ENCODE data around the gene DMXL2.
"Not testable (repeated sequence)": the region's sequence is repeated elsewhere in the genome, so short reads cannot be mapped to it uniquely, and the experiment has no call there.

DMXL2 gene

GRCh38 chr15:51568939-51569784 lies 53.4 kb downstream of the DMXL2 start:
- DNase-seq, result not testable (repeated sequence)

GRCh38 chr15:51561271-51561670 lies 61.3 kb downstream of the DMXL2 start:
- DNase-seq, result no peak

DNA sequence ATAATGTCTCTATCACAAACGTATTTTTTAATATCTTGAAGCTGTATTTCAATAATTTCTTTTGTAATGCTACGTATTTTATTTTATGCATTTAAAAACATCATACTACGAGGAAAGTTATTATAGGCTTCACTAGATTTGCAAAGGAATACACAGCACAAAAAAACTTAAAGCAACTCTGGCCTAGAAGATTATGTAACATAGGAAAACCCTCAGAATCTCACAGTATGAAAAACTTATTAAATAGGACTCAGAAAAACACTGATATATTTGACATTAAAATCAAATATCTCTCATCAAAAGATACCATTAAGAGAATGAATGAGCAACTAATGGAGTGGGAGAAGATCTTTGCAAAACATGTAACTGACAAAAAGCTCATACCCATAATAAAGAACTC lies 63.7 kb downstream of the DMXL2 start:
- no peak for DNase-seq

DNA sequence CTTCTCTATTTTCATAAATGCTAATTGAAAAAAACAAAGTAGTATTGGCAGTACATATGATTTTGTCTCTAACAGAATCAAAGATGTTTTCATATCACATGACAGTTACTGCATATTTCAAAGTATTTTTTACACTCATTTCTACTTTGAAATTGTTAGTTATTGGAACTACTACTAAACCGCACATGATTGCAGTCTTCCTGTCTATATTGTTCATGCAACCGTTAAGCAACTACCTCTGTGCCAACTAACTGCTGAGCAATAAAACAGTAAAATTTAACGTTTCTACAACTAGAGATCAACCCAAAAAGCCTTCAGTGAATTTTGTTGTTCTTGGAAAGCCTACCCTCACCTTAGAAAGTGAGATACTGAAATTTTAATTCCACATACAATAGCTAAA lies 64.2 kb downstream of the DMXL2 start:
- no peak for DNase-seq

DNA sequence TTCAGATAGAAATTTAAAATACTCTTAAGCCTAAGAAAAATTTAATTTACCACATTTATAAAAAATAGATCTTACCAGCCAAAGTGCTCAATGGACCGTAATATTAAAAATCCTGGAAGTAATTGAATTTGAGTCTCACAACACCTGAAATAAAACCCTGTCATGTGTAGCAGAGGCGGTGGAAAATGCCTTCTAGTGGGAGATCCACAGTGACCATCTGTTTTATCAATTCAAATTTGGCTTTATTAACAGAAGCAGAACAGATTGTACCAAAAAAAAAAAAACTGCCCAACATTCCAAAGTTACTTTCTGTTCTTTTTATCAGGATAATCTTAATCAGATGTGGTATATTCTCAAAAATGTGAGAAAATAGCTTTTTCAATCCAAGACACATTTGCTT lies 71.7 kb downstream of the DMXL2 start:
- DNase-seq, result no peak

GRCh38 chr15:51547656-51548055 lies 74.9 kb downstream of the DMXL2 start:
- no peak for DNase-seq

DNA sequence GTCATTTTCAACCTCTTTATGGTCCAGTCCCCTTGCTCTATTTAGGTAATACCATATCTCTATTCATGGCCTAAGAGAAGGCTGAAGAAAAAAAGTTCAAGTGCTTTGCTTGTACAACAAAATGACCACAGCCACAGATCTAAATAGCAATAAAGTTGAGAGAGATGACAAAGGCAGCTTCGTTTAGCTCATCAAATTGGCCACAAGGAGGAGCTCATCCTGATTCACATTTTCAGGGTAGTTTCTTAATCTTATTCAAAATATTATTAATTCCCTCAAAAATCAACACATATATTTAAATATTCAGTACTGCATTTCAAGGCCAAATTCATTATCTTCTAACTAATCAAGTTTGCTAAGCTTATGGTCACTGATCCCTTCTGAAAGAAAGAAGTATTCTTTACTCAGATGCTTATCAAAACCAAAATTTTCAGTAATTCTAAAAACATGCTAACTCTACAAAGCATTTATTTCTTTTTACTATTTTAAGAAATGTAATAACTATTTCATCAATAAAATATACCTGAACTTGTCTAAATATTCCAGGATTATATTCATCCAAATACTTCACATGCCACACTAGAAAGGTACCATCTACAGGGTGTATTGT lies 85.5 kb downstream of the DMXL2 start:
- peak; percentile 19 to 52 for DNase-seq

DNA sequence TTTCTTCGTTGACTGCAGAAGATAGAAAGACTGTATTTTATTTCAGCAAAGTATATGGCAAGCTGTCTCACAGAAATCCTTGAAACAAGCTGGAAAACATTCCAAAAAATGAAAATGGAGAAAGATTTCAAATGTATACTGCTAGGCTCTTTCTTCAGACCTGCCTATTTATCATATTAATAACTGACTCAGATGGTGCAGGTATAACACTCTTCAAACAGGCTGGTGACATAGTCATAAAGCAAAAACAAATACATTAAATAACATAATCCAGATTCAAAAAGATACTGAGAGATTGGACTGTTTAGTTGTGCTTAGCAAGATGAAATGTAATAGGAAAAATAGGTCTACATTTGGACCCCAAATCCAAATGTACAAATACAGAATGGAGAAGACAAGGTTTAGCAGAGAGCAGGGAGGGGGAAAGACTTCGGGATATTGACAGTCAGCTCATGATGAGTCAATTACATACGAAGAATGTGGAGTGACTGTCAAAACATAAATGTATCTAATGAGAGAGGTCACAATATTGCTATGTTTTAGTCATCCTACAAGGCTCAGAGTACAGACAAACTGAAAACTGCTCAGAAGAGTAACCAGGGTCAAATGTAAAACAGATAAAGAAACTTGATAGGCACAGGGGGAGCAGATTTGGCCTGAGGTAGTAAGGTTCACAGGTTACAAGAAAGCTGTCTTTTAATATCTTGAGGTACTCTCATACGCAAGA lies 88.7 kb downstream of the DMXL2 start:
- DNase-seq, result no peak

DNA sequence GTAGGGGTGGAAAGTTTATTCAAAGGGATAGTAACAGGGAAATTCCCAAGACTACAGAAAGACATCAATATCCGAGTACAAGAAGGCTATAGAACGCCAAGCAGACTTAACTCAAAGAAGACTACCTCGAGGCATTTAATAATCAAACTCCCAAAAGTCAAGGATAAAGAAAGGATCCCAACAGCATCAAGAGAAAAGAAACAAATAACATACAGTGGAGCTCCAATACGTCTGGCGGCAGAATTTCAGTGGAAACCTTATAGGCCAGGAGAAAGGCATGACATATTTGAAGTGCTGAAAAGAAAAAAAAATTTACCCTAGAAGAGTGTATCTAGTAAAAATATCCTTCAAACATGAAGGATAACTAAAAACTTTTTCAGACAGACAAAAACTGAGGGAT lies 95.6 kb downstream of the DMXL2 start:
- no peak for DNase-seq

DNA sequence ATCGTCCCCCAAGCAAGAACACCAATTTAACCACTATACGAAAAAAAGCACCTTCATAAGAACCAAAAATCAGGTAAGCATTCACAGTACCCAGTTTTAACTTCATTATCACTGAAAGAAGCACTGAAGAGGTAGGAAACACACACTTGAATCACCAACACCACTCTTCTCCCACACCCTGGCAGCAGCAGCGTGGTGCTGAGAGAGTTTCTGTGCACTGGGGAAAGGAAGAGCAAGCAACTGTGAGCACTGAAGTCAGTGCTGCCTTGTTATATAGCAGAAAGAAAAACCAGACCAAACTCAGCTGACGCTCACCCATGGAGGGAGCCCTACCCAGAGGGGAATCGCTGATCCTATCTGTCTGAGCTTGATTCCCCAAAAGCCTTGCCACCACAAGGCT lies 98.2 kb downstream of the DMXL2 start:
- no peak for DNase-seq

DNA sequence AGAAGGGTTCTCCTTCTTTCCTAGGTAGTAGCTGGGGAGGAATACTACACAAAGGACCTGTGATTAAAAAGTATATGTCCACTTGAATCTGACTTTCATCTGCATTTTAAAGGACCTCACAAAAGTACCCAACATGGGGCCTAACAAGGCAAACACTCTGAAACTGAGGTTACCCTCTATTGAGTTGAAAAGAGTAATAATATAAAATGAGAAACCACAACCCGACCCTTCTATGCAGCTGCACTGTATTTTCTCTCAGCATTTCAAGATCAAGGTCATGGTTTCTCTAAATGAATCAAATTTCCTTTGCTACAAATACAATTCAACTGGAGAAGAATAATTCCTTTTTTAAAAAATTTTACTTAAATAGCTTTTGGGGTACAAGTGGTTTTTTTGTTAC lies 106.3 kb downstream of the DMXL2 start:
- DNase-seq, result no peak

DNA sequence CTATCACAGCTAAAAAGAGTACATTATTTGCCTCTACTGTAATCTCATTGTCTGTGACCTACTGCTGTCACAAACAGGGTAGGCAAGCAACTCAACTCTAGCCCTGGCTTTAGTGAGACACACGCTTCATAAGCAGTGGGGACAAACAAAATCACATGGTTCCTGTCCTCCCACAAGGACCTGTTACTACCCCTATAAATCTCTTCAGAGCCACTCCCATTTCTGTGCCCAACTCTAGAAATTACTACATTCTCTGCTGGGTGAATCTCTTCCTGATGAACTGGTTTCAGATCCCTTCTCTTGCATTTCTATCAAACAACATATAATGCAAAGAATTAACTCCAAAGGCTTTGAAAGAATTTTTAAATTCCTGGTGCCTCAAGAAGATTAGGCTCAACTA lies 117.3 kb downstream of the DMXL2 start:
- no peak for DNase-seq

DNA sequence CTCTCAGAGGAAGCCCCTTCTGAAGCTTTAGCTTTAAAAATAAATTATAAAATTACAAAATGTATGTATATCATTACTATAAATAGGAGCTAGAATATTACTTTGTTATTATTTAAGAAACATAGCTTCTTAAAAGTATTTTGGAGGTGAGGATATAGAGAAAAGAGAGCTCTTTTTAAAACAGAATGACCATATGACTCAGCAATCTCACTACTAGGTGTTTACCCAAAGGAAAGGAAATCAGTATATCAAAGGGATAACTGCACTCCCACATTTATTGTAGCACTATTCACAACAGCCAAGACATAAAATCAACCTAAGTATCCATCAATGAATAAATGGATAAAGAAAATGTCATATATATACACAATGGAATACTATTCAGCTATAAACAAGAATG lies 119.6 kb downstream of the DMXL2 start:
- DNase-seq, result no peak

DNA sequence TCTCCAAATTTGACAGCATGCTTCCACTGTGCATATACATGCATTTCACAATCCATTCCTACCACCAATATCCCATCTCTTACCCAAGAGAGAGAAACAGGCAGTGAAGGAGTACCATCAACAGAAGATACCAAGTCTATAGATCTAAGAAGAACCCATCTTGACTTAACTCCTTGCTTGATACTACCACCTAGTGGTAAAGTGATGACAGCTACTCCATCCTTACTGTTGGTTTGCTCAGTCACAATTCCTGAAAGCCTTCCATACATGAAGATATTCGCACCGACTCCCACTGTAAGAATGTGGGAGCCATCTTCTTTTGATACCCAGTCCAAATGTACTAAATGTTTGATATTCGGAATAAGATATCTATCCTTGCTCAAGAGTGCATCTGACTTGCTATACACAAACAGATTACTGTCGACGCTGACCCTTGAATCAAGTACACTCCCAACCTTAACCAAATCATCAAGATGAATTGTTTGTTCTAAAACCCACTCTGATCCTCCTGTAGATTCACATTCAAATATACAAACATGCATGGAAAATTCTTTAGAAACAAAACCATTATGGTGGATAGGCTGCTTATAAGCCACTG lies 123.1 kb downstream of the DMXL2 start:
- DNase-seq, result peak; percentile 57 to 72

DNA sequence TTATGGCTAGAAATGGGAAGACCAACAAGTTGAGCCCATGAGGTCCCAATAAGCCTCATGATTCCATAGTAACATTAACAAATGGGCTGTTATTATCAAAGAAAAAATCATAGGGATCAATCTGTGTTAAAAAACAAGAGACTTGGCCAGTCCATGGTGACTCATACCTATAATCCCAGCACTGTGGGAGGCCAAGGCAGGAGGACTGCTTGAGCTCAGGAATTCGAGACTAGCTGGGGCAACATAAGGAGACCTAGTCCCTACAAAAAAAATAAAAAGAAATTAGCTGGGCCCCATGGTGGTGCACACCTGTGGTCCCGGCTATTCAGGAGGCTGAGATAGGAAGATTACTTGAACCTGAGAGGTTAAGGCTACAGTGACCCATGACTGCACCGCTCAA lies 124.8 kb downstream of the DMXL2 start:
- DNase-seq, result no peak

DNA sequence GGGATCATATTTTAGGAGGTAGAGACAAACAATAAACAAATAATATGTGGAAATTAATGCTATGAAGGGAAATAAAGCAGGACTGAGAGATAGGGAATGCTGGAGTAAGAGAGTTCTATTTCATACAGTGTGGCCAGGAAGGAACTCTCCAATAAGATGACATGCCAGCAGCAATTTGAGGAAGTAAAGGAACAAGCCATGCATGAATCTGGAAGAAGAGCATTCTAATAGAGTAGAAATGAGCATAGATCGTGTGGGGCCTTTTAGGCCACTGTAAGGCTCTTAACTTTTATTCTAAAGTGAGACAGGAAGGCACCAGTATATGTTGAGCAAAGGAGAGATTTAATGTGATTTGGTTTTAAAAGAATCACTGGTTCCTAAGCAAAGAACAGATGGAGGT lies 126.3 kb downstream of the DMXL2 start:
- DNase-seq, result peak; percentile 28 to 34

DNA sequence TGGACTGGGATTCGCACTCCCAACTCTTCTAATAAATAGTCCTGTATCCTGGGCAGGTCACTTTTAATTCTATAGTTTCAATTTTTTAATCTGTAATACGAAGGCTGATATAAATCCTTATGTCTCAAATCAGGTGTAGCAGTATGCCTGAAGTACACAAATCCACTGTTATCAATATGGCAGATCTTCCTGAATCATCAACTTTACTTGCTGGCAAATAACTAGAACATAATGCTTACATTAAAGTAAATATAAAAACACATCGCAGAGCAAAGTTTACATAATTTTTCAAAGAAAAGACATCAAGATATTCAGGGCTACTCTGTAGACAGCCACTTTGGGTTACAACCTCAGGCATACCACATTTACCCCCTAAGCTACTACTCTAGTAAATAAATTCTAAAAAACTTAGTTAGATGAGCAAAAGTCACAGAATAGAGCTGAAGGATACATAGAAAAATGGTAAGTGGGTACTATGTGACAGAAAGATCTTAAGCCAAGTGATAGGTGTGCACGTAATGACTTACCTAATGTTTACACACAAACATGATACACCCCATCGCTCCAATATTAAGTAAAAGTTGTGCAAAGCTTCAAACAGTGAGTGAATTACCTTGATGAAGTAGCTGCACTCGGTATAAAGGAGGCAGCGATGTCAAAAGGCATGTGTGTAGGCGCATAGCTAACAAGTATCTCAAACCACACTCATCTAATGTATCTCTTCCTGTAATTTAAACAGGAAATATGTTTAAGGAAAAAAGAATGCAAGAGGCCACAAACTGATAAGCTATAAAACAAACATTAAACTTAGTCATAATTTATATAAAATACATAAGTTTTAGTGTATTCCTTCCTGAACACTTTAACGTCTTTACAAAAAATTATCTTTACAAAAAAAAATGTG lies 127.9 kb downstream of the DMXL2 start:
- DNase-seq, result no peak

DNA sequence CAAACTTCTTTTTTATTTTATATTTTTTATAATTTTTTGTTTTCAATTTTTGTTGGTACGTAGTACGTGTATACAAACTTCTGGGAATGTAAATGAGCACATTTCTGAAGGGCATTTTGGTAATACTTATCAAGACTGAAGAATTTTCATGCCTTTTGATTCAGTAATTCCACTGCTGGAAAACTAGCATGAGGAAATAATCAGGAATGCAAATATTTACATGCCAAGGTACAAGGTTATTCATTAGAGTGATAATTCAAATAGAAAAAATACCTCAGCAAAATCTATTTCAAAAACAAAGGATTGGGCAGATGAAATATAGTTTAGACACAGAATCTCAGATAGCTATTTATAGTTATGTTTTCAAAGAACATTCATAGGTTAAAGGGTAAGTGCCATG lies 128.7 kb downstream of the DMXL2 start:
- DNase-seq, result no peak

- no peak for DNase-seq
These were observed 130.0 kb downstream of the DMXL2 start for GRCh38 chr15:51492528-51492927.

DNA sequence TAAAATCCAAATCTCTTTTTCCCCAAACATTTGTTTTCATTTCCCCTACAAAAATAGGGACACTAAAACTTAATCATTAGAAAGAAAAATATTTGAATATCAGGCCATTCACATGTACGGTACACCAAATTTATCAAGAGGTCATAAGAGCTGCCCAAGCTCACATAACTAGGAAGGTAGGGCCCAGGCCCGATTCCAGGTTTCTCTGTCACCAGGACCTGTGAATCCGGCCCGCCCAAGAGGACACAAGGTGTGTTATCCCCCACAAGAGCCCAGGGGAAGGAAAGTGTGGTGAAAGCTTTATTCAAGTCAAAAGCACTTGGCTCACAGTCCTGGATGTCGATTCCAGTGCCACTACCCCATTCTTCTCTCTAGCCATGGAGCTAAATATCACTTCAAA lies 130.6 kb downstream of the DMXL2 start:
- DNase-seq, result no peak

DNA sequence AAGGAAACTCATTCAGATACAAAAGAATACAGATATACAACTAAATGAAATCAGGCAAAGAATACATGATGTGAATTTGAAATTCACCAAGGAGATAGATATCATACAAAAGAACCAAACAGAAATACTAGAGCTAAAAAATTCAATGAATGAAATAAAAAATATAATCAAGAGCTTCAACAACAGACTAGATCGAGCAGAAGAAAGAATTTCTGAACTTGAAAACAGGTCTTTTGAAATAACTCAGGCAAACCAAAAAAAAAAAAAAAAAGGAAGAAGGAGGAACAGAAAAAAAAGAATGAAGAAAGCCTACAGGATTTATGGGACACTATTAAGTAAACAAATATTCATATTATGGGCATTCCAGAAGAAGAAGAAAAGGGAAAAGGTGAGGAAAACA lies 137.8 kb downstream of the DMXL2 start:
- peak in 1 of 2 experiments; percentile 5 for DNase-seq

GRCh38 chr15:51483985-51484384 lies 138.6 kb downstream of the DMXL2 start:
- no peak for DNase-seq

GRCh38 chr15:51483520-51483919 lies 139.1 kb downstream of the DMXL2 start:
- DNase-seq, result no peak

Measured in Kasumi-1 (cell line).